Activated T-cell treated with anti-CD3 and anti-CD28 coated beads, Interleukin-2, amount 50 U/mL, for 1 hour (primary cell): ENCODE data around the gene DOC2B.
"Not testable (repeated sequence)": the region's sequence is repeated elsewhere in the genome, so short reads cannot be mapped to it uniquely, and the experiment has no call there.

Experiments used
- DNase-seq: peaks from one replicate; pipeline ENCODE4 v3.0.0-alpha.2; 2020

Gene DOC2B

GRCh38 chr17:210402-210801, 29.0 kb upstream of the DOC2B start:
- DNase-seq, result no peak

GRCh38 chr17:208429-208828, 27.0 kb upstream of the DOC2B start:
- no peak for DNase-seq

GRCh38 chr17:207775-208174, 26.3 kb upstream of the DOC2B start:
- DNase-seq, result no peak

- DNase-seq, result no peak
Observed at GRCh38 chr17:206941-207560, 25.6 kb upstream of the DOC2B start.

- DNase-seq, result not testable (repeated sequence)
Observed at GRCh38 chr17:206484-206883, 25.0 kb upstream of the DOC2B start.

- DNase-seq, result no peak
Observed at GRCh38 chr17:205817-206216, 24.4 kb upstream of the DOC2B start.

- no peak for DNase-seq
Observed at GRCh38 chr17:205148-205669, 23.8 kb upstream of the DOC2B start.

- no peak for DNase-seq
Observed at GRCh38 chr17:204427-205147, 23.1 kb upstream of the DOC2B start.

- no peak for DNase-seq
Observed at GRCh38 chr17:202501-202951, 21.1 kb upstream of the DOC2B start.

- not testable (repeated sequence) for DNase-seq
Observed at GRCh38 chr17:201736-202135, 20.3 kb upstream of the DOC2B start.

GRCh38 chr17:201257-201656, 19.8 kb upstream of the DOC2B start:
- DNase-seq, result not testable (repeated sequence)

- no peak for DNase-seq
Observed at GRCh38 chr17:200586-200985, 19.1 kb upstream of the DOC2B start.

- no peak for DNase-seq
Observed at GRCh38 chr17:199806-200545, 18.5 kb upstream of the DOC2B start.

GRCh38 chr17:199191-199604, 17.7 kb upstream of the DOC2B start:
- no peak for DNase-seq

GRCh38 chr17:198225-198624, 16.8 kb upstream of the DOC2B start:
- not testable (repeated sequence) for DNase-seq

- no peak for DNase-seq
Observed at GRCh38 chr17:197352-197751, 15.9 kb upstream of the DOC2B start.

GRCh38 chr17:194828-195602, 13.6 kb upstream of the DOC2B start:
- no peak for DNase-seq

- no peak for DNase-seq
Observed at GRCh38 chr17:193841-194806, 12.7 kb upstream of the DOC2B start.

GRCh38 chr17:193426-193810, 12.0 kb upstream of the DOC2B start:
- DNase-seq, result no peak

- DNase-seq, result no peak
Observed at GRCh38 chr17:192666-193425, 11.4 kb upstream of the DOC2B start.

- DNase-seq, result no peak
Observed at GRCh38 chr17:189444-189843, 8.0 kb upstream of the DOC2B start.
